DOHH2 (cell line): ENCODE results near the gene ZZZ3.

ENCODE experiments used
- EZH2phosphoT487 ChIP-seq: fragments of 200-600 bp; sonication (generic); IDR thresholded peaks from 2 replicates; pipeline ENCODE4 v1.6.1; 2017; ENCODE audit warnings: borderline replicate concordance, mild to moderate bottlenecking, antibody characterized with exemption, low read length, moderate library complexity, mixed read lengths
- TF ChIP-seq, protein P1 (sequence below): fragments of 200-600 bp; sonication (generic); IDR thresholded peaks from one replicate; pipeline ENCODE4 v1.5.1; 2014; ENCODE audit warnings: antibody characterized with exemption, mild to moderate bottlenecking, low read depth, low read length; ENCODE audit not compliant: poor library complexity, severe bottlenecking

GRCh38 chr1:77673716-77674355, 8.6 kb downstream of the ZZZ3 start:
- no peak for TF ChIP-seq EZH2phosphoT487
- TF ChIP-seq, protein P1, sequence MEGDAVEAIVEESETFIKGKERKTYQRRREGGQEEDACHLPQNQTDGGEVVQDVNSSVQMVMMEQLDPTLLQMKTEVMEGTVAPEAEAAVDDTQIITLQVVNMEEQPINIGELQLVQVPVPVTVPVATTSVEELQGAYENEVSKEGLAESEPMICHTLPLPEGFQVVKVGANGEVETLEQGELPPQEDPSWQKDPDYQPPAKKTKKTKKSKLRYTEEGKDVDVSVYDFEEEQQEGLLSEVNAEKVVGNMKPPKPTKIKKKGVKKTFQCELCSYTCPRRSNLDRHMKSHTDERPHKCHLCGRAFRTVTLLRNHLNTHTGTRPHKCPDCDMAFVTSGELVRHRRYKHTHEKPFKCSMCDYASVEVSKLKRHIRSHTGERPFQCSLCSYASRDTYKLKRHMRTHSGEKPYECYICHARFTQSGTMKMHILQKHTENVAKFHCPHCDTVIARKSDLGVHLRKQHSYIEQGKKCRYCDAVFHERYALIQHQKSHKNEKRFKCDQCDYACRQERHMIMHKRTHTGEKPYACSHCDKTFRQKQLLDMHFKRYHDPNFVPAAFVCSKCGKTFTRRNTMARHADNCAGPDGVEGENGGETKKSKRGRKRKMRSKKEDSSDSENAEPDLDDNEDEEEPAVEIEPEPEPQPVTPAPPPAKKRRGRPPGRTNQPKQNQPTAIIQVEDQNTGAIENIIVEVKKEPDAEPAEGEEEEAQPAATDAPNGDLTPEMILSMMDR = no peak
